ENCODE measurements around the gene KLRC4.
"Not testable (repeated sequence)": the region's sequence is repeated elsewhere in the genome, so short reads cannot be mapped to it uniquely, and the experiment has no call there.

The KLRC4 gene

GRCh38 chr12:10409392-10409791 is at the start of gene KLRC4:
KLRC4 (minus strand) TSS chr12:10409757; CDS start chr12:10409575, 182 bp downstream.
- peak; percentile 97 for DNase-seq

DNA sequence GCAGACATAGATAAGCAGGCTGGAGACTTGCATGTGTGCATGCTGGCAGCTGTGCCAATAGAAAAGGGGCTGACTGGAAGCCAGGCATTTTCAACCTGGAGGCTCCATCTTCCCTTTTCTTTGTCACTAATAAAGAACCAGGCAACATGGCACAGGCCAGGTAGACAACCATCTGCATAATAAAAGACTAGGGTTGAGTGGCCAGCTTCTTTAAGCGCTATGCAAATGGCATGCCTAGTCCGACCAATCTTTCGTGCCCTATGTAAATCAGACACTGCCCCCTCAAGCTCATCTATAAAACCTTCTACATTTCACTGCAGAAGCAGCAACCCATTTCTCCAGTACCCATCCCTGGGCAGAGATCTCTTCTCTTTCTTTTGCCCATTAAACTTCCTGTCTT is 48.2 kb upstream of the KLRC4 start:
- no peak for DNase-seq

DNA sequence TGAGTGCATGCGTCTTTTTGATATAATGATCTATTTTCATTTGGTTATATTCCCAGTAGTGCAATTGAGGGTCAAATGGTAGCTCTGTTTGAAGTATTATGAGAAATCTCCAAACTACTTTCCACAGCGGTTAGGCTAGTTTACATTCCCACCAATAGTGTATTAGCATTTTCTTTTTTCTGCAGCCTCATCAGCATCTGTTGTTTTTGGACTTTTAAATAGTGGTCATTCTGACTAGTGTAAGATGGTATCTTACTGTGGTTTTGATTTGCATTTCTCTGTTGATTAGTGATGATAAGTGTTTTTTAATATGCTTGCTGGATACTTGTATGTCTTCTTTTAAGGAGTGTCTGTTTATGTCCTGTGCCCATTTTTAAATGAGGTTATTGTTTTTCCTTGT is 47.3 kb upstream of the KLRC4 start:
- no peak for DNase-seq

DNA sequence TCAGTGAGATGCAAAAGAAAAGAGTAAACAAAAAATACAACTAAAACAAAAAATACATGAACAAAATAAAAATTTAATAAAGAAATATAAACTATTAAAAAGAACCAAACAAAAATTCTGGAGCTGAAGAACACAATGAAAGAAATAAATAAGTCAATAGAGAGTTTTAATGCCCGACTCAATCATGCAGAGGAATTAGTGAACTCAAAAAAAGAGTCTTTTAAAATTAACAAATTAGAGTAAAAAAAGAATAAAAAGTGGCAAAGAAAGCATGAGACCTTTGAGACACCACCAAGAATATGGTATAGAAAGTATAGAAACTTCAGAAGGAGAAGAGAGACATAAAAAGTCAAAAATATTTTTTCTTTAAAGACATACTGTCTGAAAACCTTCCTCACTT is 46.2 kb upstream of the KLRC4 start:
- no peak for DNase-seq

- no peak for DNase-seq
Observed at GRCh38 chr12:10454531-10454930, 45.0 kb upstream of the KLRC4 start.

- DNase-seq = no peak
Observed at GRCh38 chr12:10453156-10453555, 43.6 kb upstream of the KLRC4 start, which contains the start of gene KLRC1. KLRC1 (minus strand) TSS chr12:10453377; CDS start chr12:10451156, 2,221 bp downstream.

GRCh38 chr12:10448236-10448635 is 38.7 kb upstream of the KLRC4 start:
- no peak for DNase-seq

- DNase-seq = not testable (repeated sequence)
Observed at GRCh38 chr12:10446052-10446451, 36.5 kb upstream of the KLRC4 start.

DNA sequence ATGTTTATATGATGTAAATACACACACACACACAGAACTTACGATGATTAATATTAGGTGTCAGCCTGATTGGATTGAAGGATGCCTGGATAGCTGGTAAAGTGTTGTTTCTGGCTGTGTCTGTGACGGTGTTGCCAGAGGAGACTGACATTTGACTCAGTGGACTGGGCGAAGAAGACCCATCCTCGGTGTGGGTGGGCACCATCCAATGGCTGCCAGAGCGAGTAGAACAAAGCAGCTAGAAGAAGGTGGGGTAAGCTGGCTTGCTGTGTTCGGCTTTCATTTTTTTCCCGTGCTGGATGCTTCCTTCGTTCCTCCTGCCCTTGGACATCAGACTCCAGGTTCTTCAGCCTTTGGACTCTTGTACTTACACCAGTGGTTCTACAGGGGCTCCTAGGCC is 31.6 kb upstream of the KLRC4 start:
- DNase-seq = not testable (repeated sequence)

GRCh38 chr12:10439608-10440274 is 30.2 kb upstream of the KLRC4 start:
- peak; percentile 65 for DNase-seq

- DNase-seq = not testable (repeated sequence)
Observed at GRCh38 chr12:10437601-10438000, 28.0 kb upstream of the KLRC4 start.

DNA sequence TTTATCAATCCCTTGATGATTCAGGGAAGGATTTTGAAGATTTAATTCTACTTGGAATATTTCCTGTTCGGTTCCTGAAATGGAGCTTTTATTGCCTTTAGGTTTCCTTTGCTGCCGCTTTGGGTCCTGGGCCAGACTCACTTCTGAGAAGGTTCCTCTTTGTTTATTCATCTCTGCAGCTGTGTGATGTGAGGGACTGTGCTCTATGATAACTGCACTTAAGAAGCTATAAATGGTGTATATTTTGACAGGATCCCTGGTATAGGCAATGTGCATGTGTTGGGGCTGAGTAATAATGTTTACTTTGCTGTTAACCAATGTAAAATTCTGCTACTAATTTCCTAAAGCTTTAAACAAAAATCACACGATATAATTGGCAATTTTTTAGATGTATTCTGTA is 26.3 kb upstream of the KLRC4 start, which contains the start of gene KLRC2:
KLRC2 (minus strand) TSS at position 195 of the 400 bp plus-strand sequence; CDS start at position 171, 24 bp downstream.
- DNase-seq = peak; percentile 70

- DNase-seq = not testable (repeated sequence)
Observed at GRCh38 chr12:10430623-10431022, 21.1 kb upstream of the KLRC4 start.

DNA sequence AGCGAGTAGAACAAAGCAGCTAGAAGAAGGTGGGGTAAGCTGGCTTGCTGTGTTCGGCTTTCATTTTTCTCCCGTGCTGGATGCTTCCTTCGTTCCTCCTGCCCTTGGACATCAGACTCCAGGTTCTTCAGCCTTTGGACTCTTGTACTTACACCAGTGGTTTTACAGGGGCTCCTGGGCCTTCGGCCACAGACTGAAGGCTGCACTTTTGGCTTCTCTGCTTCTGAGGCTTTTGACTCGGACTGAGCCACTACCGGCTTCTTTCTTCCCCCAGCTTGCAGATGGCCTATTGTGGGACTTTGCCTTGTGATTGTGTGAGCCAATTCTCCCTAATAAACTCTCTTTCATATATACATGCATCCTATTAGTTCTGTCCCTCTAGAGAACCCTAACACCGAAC is 16.4 kb upstream of the KLRC4 start:
- DNase-seq = not testable (repeated sequence)

DNA sequence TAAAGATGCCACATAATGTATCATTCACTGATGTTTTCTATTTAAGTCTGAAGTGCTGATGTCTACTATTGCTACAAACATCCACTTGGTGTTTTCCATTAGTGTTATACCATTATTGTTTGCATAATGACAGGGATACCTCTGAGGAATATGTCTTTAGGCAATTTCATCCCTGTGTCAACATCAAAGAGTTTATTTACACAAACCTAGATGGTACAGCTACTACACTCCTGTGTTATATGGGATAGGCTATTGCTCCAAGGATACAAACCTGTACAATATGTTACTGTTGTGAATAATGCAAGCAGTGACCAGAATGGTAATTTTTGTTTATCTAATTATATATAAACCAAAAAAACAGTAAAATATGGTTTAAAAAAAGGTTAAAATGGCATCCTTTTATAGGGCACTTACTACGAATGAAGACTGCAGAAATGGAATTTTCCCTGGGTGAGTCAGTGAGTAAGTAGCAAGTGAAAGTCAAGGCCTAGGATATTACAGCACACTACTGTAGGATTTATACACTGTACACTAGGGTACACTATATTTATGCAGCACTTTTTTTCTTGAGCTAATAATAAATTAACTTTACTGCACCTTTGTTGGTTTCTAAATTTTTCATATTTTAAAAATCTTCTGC is 14.8 kb upstream of the KLRC4 start:
- DNase-seq = not testable (repeated sequence)

GRCh38 chr12:10422159-10422558 is 12.6 kb upstream of the KLRC4 start:
- DNase-seq = not testable (repeated sequence)

DNA sequence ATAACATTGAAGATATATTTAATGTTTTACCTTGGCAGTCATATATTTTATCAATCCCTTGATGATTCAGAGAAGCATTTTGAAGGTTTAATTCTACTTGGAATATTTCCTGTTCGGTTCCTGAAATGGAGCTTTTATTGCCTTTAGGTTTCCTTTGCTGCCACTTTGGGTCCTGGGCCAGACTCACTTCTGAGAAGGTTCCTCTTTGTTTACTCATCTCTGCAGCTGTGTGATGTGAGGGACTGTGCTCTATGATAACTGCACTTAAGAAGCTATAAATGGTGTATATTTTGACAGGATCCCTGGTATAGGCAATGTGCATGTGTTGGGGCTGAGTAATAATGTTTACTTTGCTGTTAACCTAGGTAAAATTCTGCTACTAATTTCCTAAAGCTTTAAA is 10.8 kb upstream of the KLRC4 start, which contains the start of gene KLRC3:
KLRC3 (minus strand) TSS at position 262 of the 400 bp plus-strand sequence; CDS start at position 217, 45 bp downstream.
- peak; percentile 57 for DNase-seq

DNA sequence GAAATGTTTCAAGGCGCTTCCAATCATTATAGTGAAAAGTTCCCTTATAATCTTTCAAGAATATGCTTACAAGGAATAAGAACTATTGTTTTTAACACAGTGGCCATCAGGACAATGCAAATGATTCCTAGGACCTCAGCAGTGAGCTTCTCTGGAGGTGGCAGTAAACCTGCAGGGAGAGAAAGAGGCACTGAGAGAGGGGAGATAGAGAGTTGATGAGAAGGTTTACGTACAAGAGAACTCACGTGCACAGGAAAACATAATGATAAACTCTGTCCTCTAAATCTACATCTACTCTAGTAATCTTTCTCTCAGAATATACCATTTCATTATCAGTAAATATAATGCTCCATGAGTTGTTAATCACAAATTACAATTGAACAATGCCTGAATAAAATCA is 715 bp downstream of the KLRC4 start:
- peak; percentile 56 for DNase-seq

DNA sequence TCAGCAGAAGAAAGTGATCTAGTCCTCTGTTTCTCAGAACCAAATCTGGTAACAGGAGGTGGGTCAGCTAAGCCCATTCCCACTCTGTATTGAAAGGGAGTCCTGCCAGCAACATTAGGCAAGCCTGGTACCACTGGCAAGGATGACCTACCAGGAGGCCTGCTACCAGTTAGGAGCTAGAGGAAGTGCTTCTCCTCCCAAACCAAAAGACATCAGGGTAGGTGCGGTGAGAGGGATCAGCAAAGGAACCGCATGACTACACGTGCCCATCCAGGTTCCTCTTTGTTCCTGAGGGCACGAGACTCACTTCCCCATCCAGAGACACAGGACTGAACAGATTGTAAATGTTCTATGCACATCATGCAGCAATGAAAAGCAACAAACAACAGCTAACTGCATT is 2.8 kb downstream of the KLRC4 start:
- no peak for DNase-seq

DNA sequence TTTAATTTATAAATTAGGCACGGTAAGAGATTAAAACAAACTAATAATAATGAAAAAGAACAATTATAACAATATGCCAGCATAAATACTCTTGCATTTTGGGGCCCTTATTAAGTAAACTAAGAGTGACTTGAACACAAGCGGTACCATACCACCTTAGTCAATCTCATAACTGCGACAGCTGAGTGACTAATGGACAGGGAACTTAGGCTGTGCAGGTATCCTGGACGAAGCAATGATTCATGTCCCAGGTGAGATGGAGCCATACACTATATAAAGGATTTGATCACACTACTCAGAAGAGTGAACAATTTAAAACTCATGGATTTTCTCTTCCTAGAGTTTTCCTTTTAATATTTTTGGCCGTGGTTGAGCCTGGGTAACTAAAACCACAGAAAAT is 4.3 kb downstream of the KLRC4 start:
- DNase-seq = no peak

GRCh38 chr12:10404798-10405197 is 4.8 kb downstream of the KLRC4 start:
- DNase-seq = no peak

- no peak for DNase-seq
Observed at GRCh38 chr12:10400829-10401228, 8.7 kb downstream of the KLRC4 start.

GRCh38 chr12:10398168-10398567 is 11.4 kb downstream of the KLRC4 start:
- DNase-seq = no peak

DNA sequence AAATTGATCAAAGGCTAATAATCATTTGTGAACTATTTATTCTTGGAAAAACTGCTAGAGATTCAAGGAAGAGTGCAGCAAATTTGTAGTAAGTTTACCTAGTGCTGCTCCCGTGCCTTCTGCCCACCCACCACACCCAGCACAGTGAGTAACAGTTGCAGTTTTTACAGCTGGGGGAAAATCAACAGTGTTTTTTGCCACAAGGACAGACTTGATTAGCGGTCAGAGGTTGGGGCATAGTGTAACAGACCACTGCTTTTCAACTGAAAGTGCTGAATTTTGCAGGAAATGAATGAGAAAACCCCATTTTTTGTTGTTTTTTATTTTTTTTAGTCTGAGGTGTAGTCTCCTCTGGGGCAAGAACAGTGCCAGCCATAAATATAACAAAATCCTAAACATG is 12.3 kb downstream of the KLRC4 start:
- no peak for DNase-seq

All from NCI-H510A treated with DMSO at 0.1 percent for 48 hours (cell line).